SK-N-MC (cell line): ENCODE results near the gene GTSE1.

Source experiments
- EZH2 ChIP-seq: fragments of 200-600 bp; sonication (generic); IDR thresholded peaks from one replicate; pipeline ENCODE4 v1.6.1; 2017; ENCODE audit warnings: antibody characterized with exemption
- POLR2AphosphoS5 ChIP-seq: IDR thresholded peaks from 2 replicates; pipeline ENCODE4 v1.6.1; 2012; ENCODE audit warnings: mild to moderate bottlenecking, low read depth, low read length, borderline replicate concordance

DNA sequence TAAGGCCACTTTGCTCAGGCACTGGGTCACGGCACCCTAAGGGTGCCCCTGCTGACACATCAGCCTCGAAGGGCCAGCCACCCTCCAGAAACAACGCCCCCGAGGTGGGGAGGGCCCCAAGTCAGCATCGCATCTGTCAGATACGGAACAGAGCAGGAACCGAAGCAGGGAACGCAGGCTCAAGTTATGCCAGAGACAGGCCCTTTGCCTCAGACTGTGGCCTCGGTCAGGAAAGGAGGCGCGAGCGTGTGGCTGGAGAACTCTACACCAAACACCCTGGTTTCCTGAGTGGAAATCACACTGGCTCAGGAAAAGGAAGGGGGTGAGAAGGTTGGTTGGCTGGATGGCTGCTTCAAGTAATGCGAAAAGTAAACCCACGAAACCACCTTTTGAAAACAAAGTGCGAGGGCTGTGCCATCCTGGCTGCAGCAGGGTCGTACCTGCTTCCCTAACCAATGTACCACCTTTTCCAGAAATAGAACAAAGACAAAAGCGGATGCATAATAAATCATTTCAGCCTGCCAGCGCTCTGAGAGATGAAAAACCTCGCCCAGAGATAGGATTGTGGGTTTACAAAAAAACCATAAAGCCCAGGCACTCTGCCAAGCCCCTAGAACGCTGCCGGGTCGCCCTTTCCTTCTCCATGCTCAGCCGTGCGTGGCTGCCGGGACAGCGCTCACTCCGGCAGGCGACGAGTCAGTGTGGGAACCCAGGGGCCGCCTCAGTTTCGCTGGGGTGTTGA is 77.4 kb downstream of the GTSE1 start:
- TF ChIP-seq POLR2AphosphoS5 = no peak
- TF ChIP-seq EZH2 = no peak
